ENCODE data around the gene GAS7.

GAS7 gene

GRCh38 chr17:9987779-9988585 lies 210.4 kb downstream of the GAS7 start:
- ChIA-PET POLR2A (no interaction called here), CTCF (interaction anchor here (0.7 kb wide), 1 partner anchor 11 kb away, joined by 3 read pairs; no protein-coding TSS in a partner anchor)
- DNase-seq (ENCODE audit: extremely low spot score) = peak; percentile 69
- TF ChIP-seq NFRKB (IDR thresholded peaks at IDR 0.05) (no peak), SP1 (IDR thresholded peaks at IDR 0.05) (no peak), ZNF384 (IDR thresholded peaks at IDR 0.05) (no peak), HDGF (IDR thresholded peaks at IDR 0.05; ENCODE audit: borderline replicate concordance) (no peak), FOXA1 (IDR thresholded peaks at IDR 0.05) (no peak), LEF1 (IDR thresholded peaks at IDR 0.05; ENCODE audit: borderline replicate concordance) (no peak), TARDBP (IDR thresholded peaks at IDR 0.05) (no peak), CTBP1 (IDR thresholded peaks at IDR 0.05; ENCODE audit: borderline replicate concordance) (no peak), SUZ12 (IDR thresholded peaks at IDR 0.05) (no peak), PKNOX1 (IDR thresholded peaks at IDR 0.05) (no peak), FOXK2 (IDR thresholded peaks at IDR 0.05) (no peak), BHLHE40 (IDR thresholded peaks at IDR 0.05; ENCODE audit: borderline replicate concordance) (no peak), ELF4 (IDR thresholded peaks at IDR 0.05) (no peak), ARNT (IDR thresholded peaks at IDR 0.05) (no peak), L3MBTL2 (conservative IDR thresholded peaks at IDR 0.05) (no peak)

- CTCF ChIA-PET = interaction anchor here (0.7 kb wide), 1 partner anchor 10 kb away, joined by 3 read pairs; no protein-coding TSS in a partner anchor
- POLR2A ChIA-PET = no interaction called here
- no peak for DNase-seq (ENCODE audit: extremely low spot score)
- TF ChIP-seq SUZ12 (IDR thresholded peaks at IDR 0.05) (no peak), LEF1 (IDR thresholded peaks at IDR 0.05; ENCODE audit: borderline replicate concordance) (no peak), ZNF384 (IDR thresholded peaks at IDR 0.05) (no peak), TARDBP (IDR thresholded peaks at IDR 0.05) (no peak), L3MBTL2 (conservative IDR thresholded peaks at IDR 0.05) (no peak), ELF4 (IDR thresholded peaks at IDR 0.05) (no peak)
Observed at GRCh38 chr17:9986754-9987382, 211.5 kb downstream of the GAS7 start.

GRCh38 chr17:9985646-9986045 lies 212.8 kb downstream of the GAS7 start:
- ChIA-PET POLR2A (no interaction called here), CTCF (no interaction called here)
- no peak for DNase-seq (ENCODE audit: extremely low spot score)
- TF ChIP-seq SP1 (IDR thresholded peaks at IDR 0.05) (no peak), ELF4 (IDR thresholded peaks at IDR 0.05) (no peak), PKNOX1 (IDR thresholded peaks at IDR 0.05) (no peak), TARDBP (IDR thresholded peaks at IDR 0.05) (no peak), HDGF (IDR thresholded peaks at IDR 0.05; ENCODE audit: borderline replicate concordance) (no peak), FOXM1 (IDR thresholded peaks at IDR 0.05; ENCODE audit: borderline replicate concordance) (no peak), NFRKB (IDR thresholded peaks at IDR 0.05) (no peak), BHLHE40 (IDR thresholded peaks at IDR 0.05; ENCODE audit: borderline replicate concordance) (no peak), SUZ12 (IDR thresholded peaks at IDR 0.05) (no peak), ARNT (IDR thresholded peaks at IDR 0.05) (no peak), ZNF384 (IDR thresholded peaks at IDR 0.05) (no peak), CTBP1 (IDR thresholded peaks at IDR 0.05; ENCODE audit: borderline replicate concordance) (no peak), FOXK2 (IDR thresholded peaks at IDR 0.05) (no peak), LEF1 (IDR thresholded peaks at IDR 0.05; ENCODE audit: borderline replicate concordance) (no peak), FOXA1 (IDR thresholded peaks at IDR 0.05) (no peak), L3MBTL2 (conservative IDR thresholded peaks at IDR 0.05) (no peak)

- TF ChIP-seq CTBP1 (IDR thresholded peaks at IDR 0.05; ENCODE audit: borderline replicate concordance) (no peak), ZNF384 (IDR thresholded peaks at IDR 0.05) (no peak), BHLHE40 (IDR thresholded peaks at IDR 0.05; ENCODE audit: borderline replicate concordance) (no peak), SUZ12 (IDR thresholded peaks at IDR 0.05) (no peak), FOXM1 (IDR thresholded peaks at IDR 0.05; ENCODE audit: borderline replicate concordance) (no peak), L3MBTL2 (conservative IDR thresholded peaks at IDR 0.05) (no peak), TARDBP (IDR thresholded peaks at IDR 0.05) (no peak), HDGF (IDR thresholded peaks at IDR 0.05; ENCODE audit: borderline replicate concordance) (no peak), FOXA1 (IDR thresholded peaks at IDR 0.05) (no peak), LEF1 (IDR thresholded peaks at IDR 0.05; ENCODE audit: borderline replicate concordance) (no peak), ARNT (IDR thresholded peaks at IDR 0.05) (no peak), FOXK2 (IDR thresholded peaks at IDR 0.05) (no peak), PKNOX1 (IDR thresholded peaks at IDR 0.05) (no peak), NFRKB (IDR thresholded peaks at IDR 0.05) (no peak), ELF4 (IDR thresholded peaks at IDR 0.05) (no peak), SP1 (IDR thresholded peaks at IDR 0.05) (no peak)
- no peak for DNase-seq (ENCODE audit: extremely low spot score)
- ChIA-PET CTCF (no interaction called here), POLR2A (no interaction called here)
Observed at GRCh38 chr17:9984768-9985167, 213.6 kb downstream of the GAS7 start.

- peak; percentile 23 for DNase-seq (ENCODE audit: extremely low spot score)
- ChIA-PET POLR2A (no interaction called here), CTCF (interaction anchor here (0.6 to 1.6 kb wide), 3 partner anchors 11 to 227 kb away, joined by 3 to 10 read pairs (median 6); no protein-coding TSS in a partner anchor)
- TF ChIP-seq ZNF384 (IDR thresholded peaks at IDR 0.05) (no peak), FOXK2 (IDR thresholded peaks at IDR 0.05) (no peak), L3MBTL2 (conservative IDR thresholded peaks at IDR 0.05) (no peak), ELF4 (IDR thresholded peaks at IDR 0.05) (no peak), SP1 (IDR thresholded peaks at IDR 0.05) (no peak), LEF1 (IDR thresholded peaks at IDR 0.05; ENCODE audit: borderline replicate concordance) (no peak), TARDBP (IDR thresholded peaks at IDR 0.05) (no peak), CTBP1 (IDR thresholded peaks at IDR 0.05; ENCODE audit: borderline replicate concordance) (no peak), NFRKB (IDR thresholded peaks at IDR 0.05) (no peak)
Observed at GRCh38 chr17:9982159-9982558, 216.2 kb downstream of the GAS7 start.
